Measurements from ENCODE around the gene LMX1B. TPM values are rescaled to one million over a fixed set of nuclear protein-coding genes. Genes with fewer than 3 reads are reported as not detected.

Gene LMX1B
- total RNA-seq, 1 donor from 2014 or later = not detected

DNA sequence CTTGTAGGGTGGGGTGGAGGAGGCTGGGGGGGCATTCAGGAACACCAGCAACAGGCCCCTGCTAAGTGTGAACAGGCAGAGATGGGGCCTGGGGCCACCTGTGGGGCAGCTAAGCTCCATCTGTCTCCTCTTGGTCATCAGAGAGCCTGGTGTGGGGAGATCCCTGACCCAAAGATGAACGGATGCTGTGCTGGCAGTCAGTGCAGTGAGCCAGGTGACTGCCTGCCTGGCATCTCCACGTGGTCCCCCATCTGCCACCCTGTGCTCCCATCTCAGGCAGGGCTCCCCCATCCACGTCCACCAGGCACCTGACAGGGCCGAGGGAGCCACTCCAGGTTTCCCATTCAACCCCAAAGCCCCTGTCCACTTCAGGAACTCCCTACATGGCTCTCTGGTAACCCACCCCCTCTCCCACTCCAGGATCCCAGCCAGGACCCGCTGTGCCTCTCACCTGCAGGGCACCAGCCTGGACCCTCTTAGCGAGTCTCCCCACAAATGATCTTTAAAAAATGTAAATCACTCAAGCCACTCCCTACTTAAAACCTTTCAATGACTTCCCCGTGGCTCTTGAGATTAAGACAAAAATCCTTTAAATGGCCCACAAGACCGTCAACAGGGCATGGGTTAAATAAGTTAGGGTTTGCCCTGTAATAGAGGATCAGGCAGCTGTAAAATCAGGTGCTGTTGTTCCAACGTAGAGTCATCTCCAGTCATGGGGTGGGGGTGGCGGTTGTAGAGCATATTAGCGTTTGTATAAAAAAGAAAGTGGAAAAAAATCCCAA lies 60.8 kb downstream of the LMX1B start:
- intact Hi-C loops (cut with micrococcal nuclease) = loop anchor here (5.0 kb wide), 1 partner anchor 57 kb away; no protein-coding TSS in a partner anchor

- intact Hi-C loops (cut with micrococcal nuclease) = loop anchor here (5.0 kb wide), 1 partner anchor 58 kb away; no protein-coding TSS in a partner anchor
Observed at GRCh38 chr9:126675147-126675467, 61.4 kb downstream of the LMX1B start.

DNA sequence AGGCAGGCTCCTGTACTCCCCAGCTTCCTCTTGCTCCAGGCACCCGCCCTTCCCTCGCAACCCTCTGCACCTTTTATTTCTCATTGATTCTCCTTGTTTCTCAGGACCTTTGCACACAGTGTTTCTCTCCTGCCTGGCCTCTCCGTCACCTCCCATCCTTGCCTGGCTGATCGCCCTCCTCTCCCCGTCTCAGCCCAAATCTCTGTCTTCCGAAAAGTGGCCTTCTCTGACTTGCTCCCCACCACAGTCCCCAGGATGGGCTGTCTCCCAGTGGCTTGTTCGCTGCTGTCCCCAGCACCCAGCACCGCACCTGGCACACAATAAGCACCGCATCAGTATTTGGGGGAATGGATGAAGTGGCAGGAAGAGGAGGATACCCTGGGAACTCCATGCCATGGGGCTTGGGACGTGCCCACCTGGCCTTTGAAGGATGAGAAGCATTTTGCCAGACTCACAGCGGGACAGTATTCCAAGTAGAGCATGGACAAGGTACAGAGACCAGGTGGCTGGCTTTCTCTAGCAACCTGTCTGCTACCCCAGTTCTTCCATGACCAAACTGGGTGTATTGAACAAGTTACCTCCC lies 62.5 kb downstream of the LMX1B start:
- intact Hi-C loops (cut with micrococcal nuclease) = loop anchor here (5.0 kb wide), 1 partner anchor 59 kb away; no protein-coding TSS in a partner anchor

DNA sequence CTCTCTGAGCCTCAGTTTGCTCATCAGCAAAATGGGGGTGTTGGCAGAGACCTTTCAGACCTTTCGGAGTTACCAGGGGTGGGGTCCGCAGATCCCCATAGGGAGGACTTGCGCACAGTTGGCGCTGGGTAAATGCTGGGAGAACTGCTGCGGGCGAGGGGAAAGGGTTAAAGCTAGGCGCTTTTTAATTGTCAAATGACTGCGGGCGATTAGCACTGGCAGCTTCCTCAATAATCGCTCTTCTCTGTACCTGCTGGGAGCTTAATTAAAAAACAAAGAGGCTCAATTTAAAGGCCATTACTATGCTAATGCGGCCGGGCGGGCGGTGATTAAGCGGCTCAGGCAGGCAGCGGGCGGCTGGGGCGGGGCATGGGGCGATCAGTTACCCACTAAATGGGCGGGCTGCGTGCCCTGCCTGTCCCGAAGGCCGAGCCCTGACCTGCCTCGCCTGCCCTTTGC lies 63.0 kb downstream of the LMX1B start:
- intact Hi-C loops (cut with micrococcal nuclease) = loop anchor here (5.0 kb wide), 1 partner anchor 59 kb away; no protein-coding TSS in a partner anchor

GRCh38 chr9:126677188-126678084 lies 63.7 kb downstream of the LMX1B start:
- intact Hi-C loops (cut with micrococcal nuclease) = loop anchor here (5.0 kb wide), 1 partner anchor 60 kb away; no protein-coding TSS in a partner anchor

GRCh38 chr9:126678989-126679388 lies 65.3 kb downstream of the LMX1B start:
- intact Hi-C loops (cut with micrococcal nuclease) = loop anchor here (5.0 kb wide), 1 partner anchor 62 kb away; no protein-coding TSS in a partner anchor

GRCh38 chr9:126681336-126681735 lies 67.6 kb downstream of the LMX1B start:
- intact Hi-C loops (cut with micrococcal nuclease) = no loop called here

DNA sequence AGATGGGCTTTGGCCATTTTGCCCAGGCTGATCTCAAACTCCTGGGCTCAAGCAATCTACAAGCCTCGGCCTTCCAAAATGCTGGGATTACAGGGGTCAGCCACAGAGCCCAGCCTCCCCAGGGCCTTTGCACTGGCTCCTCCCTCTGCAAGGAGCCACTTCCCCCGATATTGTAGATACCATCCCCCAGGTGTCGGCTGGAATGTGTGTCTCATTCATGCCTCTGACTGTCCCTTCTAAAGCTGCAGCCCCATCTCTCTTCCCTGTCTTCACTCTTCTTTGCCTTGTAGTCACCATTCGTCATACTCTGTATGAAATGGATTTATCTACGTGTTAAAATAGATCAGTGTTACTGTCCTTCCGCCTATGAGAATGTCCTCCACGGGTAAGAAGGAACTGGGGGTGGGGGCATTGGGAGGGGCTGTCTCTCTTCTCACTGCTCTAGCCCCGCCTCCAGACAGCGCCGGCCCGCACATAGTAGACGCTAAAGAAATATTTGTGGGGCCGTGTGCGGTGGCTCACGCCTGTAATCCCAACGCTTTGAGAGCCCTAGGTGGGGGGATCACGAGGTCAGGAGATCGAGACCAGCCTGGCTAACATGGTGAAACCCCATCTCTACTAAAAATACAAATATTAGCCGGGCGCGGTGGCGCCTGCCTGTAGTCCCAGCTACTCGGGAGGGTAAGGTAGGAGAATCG lies 68.5 kb downstream of the LMX1B start:
- intact Hi-C loops (cut with micrococcal nuclease) = no loop called here

DNA sequence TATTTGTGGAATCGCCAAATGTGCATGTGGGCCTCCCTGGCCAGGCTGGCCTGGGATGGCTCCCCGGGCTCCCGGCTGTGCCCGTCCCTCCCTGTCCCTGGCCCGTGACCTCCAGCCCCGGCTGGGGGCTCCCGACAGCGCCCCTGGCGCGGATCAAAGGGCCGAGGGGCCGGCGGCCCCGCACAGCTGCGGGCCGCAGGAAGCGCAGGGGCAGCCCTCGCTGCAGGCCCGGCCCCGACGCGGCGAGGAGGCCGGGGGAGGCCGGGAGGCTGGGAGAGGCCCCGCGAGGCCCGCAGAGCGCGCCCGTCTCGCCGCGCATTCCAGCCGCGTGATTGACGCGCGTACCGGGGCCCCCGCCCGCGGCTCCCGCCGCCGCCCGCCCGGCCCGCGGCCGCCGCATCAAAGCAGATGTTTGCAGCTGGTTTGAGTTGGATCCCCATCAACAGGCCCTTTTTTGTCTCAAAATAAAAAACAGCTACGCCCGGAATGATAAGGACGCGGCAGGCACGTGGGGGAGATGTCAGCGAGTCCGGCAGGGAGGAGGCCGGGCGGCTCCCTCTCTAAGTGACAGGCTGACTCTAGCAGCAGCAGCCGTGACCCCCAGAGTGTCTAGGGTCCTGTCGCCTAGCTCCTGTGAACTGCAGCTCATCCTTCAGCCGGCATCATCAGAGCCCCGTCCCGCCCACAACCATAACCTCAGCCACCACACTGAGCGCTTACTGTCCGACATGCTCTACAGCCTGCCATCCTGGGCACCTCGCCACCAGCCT lies 69.4 kb downstream of the LMX1B start:
- intact Hi-C loops (cut with micrococcal nuclease) = no loop called here

- intact Hi-C loops (cut with micrococcal nuclease) = no loop called here
Observed at GRCh38 chr9:126683698-126684044, 69.9 kb downstream of the LMX1B start.

GRCh38 chr9:126684345-126684744 lies 70.6 kb downstream of the LMX1B start:
- intact Hi-C loops (cut with micrococcal nuclease) = no loop called here

GRCh38 chr9:126684965-126685465 lies 71.3 kb downstream of the LMX1B start:
- intact Hi-C loops (cut with micrococcal nuclease) = no loop called here

GRCh38 chr9:126687930-126688461 lies 74.3 kb downstream of the LMX1B start:
- intact Hi-C loops (cut with micrococcal nuclease) = no loop called here

GRCh38 chr9:126688617-126689016 lies 74.9 kb downstream of the LMX1B start:
- intact Hi-C loops (cut with micrococcal nuclease) = no loop called here

GRCh38 chr9:126689027-126689825 lies 75.5 kb downstream of the LMX1B start:
- intact Hi-C loops (cut with micrococcal nuclease) = no loop called here

GRCh38 chr9:126690431-126691051 lies 76.8 kb downstream of the LMX1B start:
- intact Hi-C loops (cut with micrococcal nuclease) = loop anchor here (1.0 kb wide), 1 partner anchor 79 kb away; no protein-coding TSS in a partner anchor

- intact Hi-C loops (cut with micrococcal nuclease) = no loop called here
Observed at GRCh38 chr9:126692041-126692758, 78.5 kb downstream of the LMX1B start.

Data from T-helper 1 cell treated with Interleukin-12 subunit alpha and Interleukin-12 subunit beta and Interleukin-4 antibody, amounts not matched to agents 30 ng/mL and 1 ng/mL, for 36 hours (primary cell).